OCI-LY3 (cell line): ENCODE measurements around the gene CYB5R3.

ENCODE experiments used
- H2AFZ ChIP-seq: fragments of 200-600, 300-600 bp; shearing (Covaris generic); 2 replicates; pipeline ENCODE4 v1.6.0; 2014; ENCODE audit warnings: antibody characterized with exemption, low read depth, low read length
- H3K27ac ChIP-seq: fragments of 200-600, 300-600 bp; sonication (generic); 2 replicates; pipeline ENCODE4 v1.5.1; 2014; ENCODE audit warnings: mild to moderate bottlenecking, low read length, moderate library complexity, mixed read lengths
- H3K27me3 ChIP-seq: fragments of 200-600, 300-600 bp; sonication (generic); 2 replicates; pipeline ENCODE4 v1.6.1; 2014; ENCODE audit warnings: low read depth, low read length, mixed read lengths
- H3K36me3 ChIP-seq: fragments of 200-600, 300-600 bp; sonication (generic); replicated peaks from 2 replicates; pipeline ENCODE3; 2014; ENCODE audit warnings: low read depth, low read length, mixed read lengths
- H3K4me1 ChIP-seq: fragments of 300-600, 200-600 bp; sonication (generic); 2 replicates; pipeline ENCODE4 v1.6.1; 2014; ENCODE audit warnings: low read length, mixed read lengths
- H3K4me2 ChIP-seq: fragments of 200-600, 300-600 bp; sonication (generic); 2 replicates; pipeline ENCODE4 v1.6.1; 2014; ENCODE audit warnings: low read length, mixed read lengths
- H3K4me3 ChIP-seq: fragments of 300-600, 200-600 bp; sonication (generic); 2 replicates; pipeline ENCODE4 v1.5.1; 2014; ENCODE audit warnings: antibody characterized with exemption, mild to moderate bottlenecking, low read length, moderate library complexity
- H3K79me2 ChIP-seq: fragments of 300-600, 200-600 bp; shearing (Covaris generic); 2 replicates; pipeline ENCODE4 v1.6.1; 2014; ENCODE audit warnings: mild to moderate bottlenecking, low read length, mixed read lengths
- H3K9ac ChIP-seq: fragments of 300-600, 200-600 bp; shearing (Covaris generic); 2 replicates; pipeline ENCODE4 v1.6.0; 2014; ENCODE audit warnings: mild to moderate bottlenecking, low read length, moderate library complexity
- H3K9me3 ChIP-seq: fragments of 200-600, 300-600 bp; shearing (Covaris generic); 2 replicates; pipeline ENCODE4 v1.6.1; 2014; ENCODE audit warnings: low read length, mixed read lengths; ENCODE audit not compliant: insufficient read depth
- H4K20me1 ChIP-seq: fragments of 200-600, 300-600 bp; sonication (generic); 2 replicates; pipeline ENCODE4 v1.6.1; 2016; ENCODE audit warnings: low read length, mixed read lengths; ENCODE audit not compliant: insufficient read depth
- CTCF ChIP-seq: fragments of 200-600, 300-600 bp; sonication (generic); IDR thresholded peaks from 2 replicates; pipeline ENCODE4 v1.5.1; 2014; ENCODE audit warnings: antibody characterized with exemption, low read length, low read depth
- EZH2phosphoT487 ChIP-seq: fragments of 200-600 bp; shearing (Covaris generic); IDR thresholded peaks from 2 replicates; pipeline ENCODE4 v1.6.1; 2018; ENCODE audit warnings: antibody characterized with exemption, mixed run types, low read depth

The CYB5R3 gene

GRCh38 chr22:42664976-42665831 lies 16.0 kb upstream of the CYB5R3 start:
- H3K36me3 ChIP-seq, result no peaks in the 10 kb centered on the region
- peaks cover 3% of the 10 kb centered on the region; the same call in 1 of the 2 replicates for H3K9me3 ChIP-seq
- H4K20me1 ChIP-seq, result no peaks in the 10 kb centered on the region
- H3K27me3 ChIP-seq, result no peaks in the 10 kb centered on the region
- peak overlapping the region; percentile 10; the same call in 1 of the 2 replicates for H2AFZ ChIP-seq
- peak overlapping the region; percentile 24 for H3K4me3 ChIP-seq
- peaks cover 42% of the 10 kb centered on the region for H3K4me1 ChIP-seq
- peak overlapping the region; percentile 32; the same call in 1 of the 2 replicates for H3K9ac ChIP-seq
- no peaks in the 10 kb centered on the region for H3K79me2 ChIP-seq
- peak overlapping the region; percentile 74 for H3K4me2 ChIP-seq
- H3K27ac ChIP-seq, result peak overlapping the region; percentile 87
- TF ChIP-seq CTCF, result no peak
- TF ChIP-seq EZH2phosphoT487, result no peak

- Histone ChIP-seq H4K20me1 (no peaks in the 10 kb centered on the region), H3K27ac (peak overlapping the region; percentile 17; the same call in 1 of the 2 replicates), H3K9me3 (no peaks in the 10 kb centered on the region), H3K79me2 (no peaks in the 10 kb centered on the region), H3K9ac (peak overlapping the region; percentile 74), H2AFZ (peak overlapping the region; percentile 81), H3K4me2 (peak overlapping the region; percentile 98), H3K4me1 (peaks cover 49% of the 10 kb centered on the region), H3K27me3 (no peaks in the 10 kb centered on the region), H3K36me3 (no peaks in the 10 kb centered on the region), H3K4me3 (peak overlapping the region; percentile 86)
- TF ChIP-seq CTCF, result peak; percentile 85
- TF ChIP-seq EZH2phosphoT487, result no peak
These were observed 13.0 kb upstream of the CYB5R3 start for GRCh38 chr22:42661985-42662831.

- no peak overlapping the region for H3K9ac ChIP-seq
- H3K27me3 ChIP-seq, result no peaks in the 10 kb centered on the region
- no peak overlapping the region for H2AFZ ChIP-seq
- no peaks in the 10 kb centered on the region for H3K36me3 ChIP-seq
- TF ChIP-seq CTCF, result no peak
- TF ChIP-seq EZH2phosphoT487, result no peak
- H3K9me3 ChIP-seq, result no peaks in the 10 kb centered on the region
- no peak overlapping the region for H3K4me2 ChIP-seq
- no peaks in the 10 kb centered on the region for H4K20me1 ChIP-seq
- H3K4me3 ChIP-seq, result no peak overlapping the region
- H3K4me1 ChIP-seq, result peaks cover 29% of the 10 kb centered on the region
- no peaks in the 10 kb centered on the region for H3K79me2 ChIP-seq
- no peak overlapping the region for H3K27ac ChIP-seq
These were observed 7.4 kb upstream of the CYB5R3 start for GRCh38 chr22:42656578-42656977.

GRCh38 chr22:42655693-42656092 lies 6.5 kb upstream of the CYB5R3 start:
- H3K36me3 ChIP-seq, result no peaks in the 10 kb centered on the region
- 0 out of 2 replicates have a peak overlapping the region, but pooled peaks have one; percentile 12 for H3K27ac ChIP-seq
- no peaks in the 10 kb centered on the region for H3K9me3 ChIP-seq
- peak overlapping the region; percentile 59 for H3K4me3 ChIP-seq
- peak overlapping the region; percentile 10; the same call in 1 of the 2 replicates for H3K9ac ChIP-seq
- H3K27me3 ChIP-seq, result no peaks in the 10 kb centered on the region
- TF ChIP-seq EZH2phosphoT487, result no peak
- TF ChIP-seq CTCF, result no peak
- no peaks in the 10 kb centered on the region for H4K20me1 ChIP-seq
- peaks cover 29% of the 10 kb centered on the region for H3K4me1 ChIP-seq
- peak overlapping the region; percentile 87 for H3K4me2 ChIP-seq
- H2AFZ ChIP-seq, result peak overlapping the region; percentile 68
- H3K79me2 ChIP-seq, result no peaks in the 10 kb centered on the region
